WTC11 (cell line): ENCODE results near the gene CDK10. TPM values are rescaled to one million over a fixed set of nuclear protein-coding genes. Genes with fewer than 3 reads are reported as not detected.
A peak's percentile ranks its signal among the peaks of the same experiment; 100 is the strongest.

Experiments used
- ARID4B ChIP-seq: sonication (generic); formaldehyde crosslinking; IDR thresholded peaks from 2 replicates; pipeline ENCODE4 v1.8.0; 2023; ENCODE audit warnings: missing genetic modification reagents, mild to moderate bottlenecking, borderline replicate concordance
- ATF1 ChIP-seq: sonication (generic); formaldehyde crosslinking; IDR thresholded peaks from 2 replicates; pipeline ENCODE4 v1.8.1; 2023; ENCODE audit warnings: mild to moderate bottlenecking, moderate library complexity, missing genetic modification reagents
- FOXP1 ChIP-seq: sonication (generic); formaldehyde crosslinking; IDR thresholded peaks from 2 replicates; pipeline ENCODE4 v1.8.0; 2022; ENCODE audit warnings: missing genetic modification reagents, mild to moderate bottlenecking, moderate library complexity, borderline replicate concordance
- FOXP4 ChIP-seq: sonication (generic); formaldehyde crosslinking; IDR thresholded peaks from 2 replicates; pipeline ENCODE4 v1.8.0; 2022; ENCODE audit warnings: mild to moderate bottlenecking, missing genetic modification reagents
- MLX ChIP-seq: sonication (generic); formaldehyde crosslinking; IDR thresholded peaks from 2 replicates; pipeline ENCODE4 v1.8.1; 2023; ENCODE audit warnings: mild to moderate bottlenecking, missing genetic modification reagents, moderate library complexity
- NFATC4 ChIP-seq: fragments of 250-450 bp; sonication (Bioruptor Pico); IDR thresholded peaks from 2 replicates; pipeline ENCODE4 v1.9.0; 2021; ENCODE audit warnings: mild to moderate bottlenecking
- NFE2L1 ChIP-seq: sonication (generic); formaldehyde crosslinking; IDR thresholded peaks from 2 replicates; pipeline ENCODE4 v1.8.1; 2023; ENCODE audit warnings: missing genetic modification reagents
- NFYB ChIP-seq: sonication (generic); formaldehyde crosslinking; conservative IDR thresholded peaks from 2 replicates; pipeline ENCODE4 v1.8.0; 2022; ENCODE audit warnings: low read depth, missing genetic modification reagents
- NR3C1 ChIP-seq: sonication (generic); formaldehyde crosslinking; conservative IDR thresholded peaks from 2 replicates; pipeline ENCODE4 v1.8.1; 2023; ENCODE audit warnings: low read depth, mild to moderate bottlenecking, missing genetic modification reagents
- PRRX2 ChIP-seq: fragments of 250-450 bp; sonication (Bioruptor Pico); IDR thresholded peaks from 2 replicates; pipeline ENCODE4 v1.8.0; 2021; ENCODE audit warnings: mild to moderate bottlenecking
- SMAD4 ChIP-seq: sonication (generic); formaldehyde crosslinking; IDR thresholded peaks from 2 replicates; pipeline ENCODE4 v1.8.0; 2022; ENCODE audit warnings: mild to moderate bottlenecking, missing genetic modification reagents
- SP1 ChIP-seq: sonication (generic); formaldehyde crosslinking; conservative IDR thresholded peaks from 2 replicates; pipeline ENCODE4 v1.8.1; 2022; ENCODE audit warnings: missing genetic modification reagents
- STAT6 ChIP-seq: sonication (generic); formaldehyde crosslinking; conservative IDR thresholded peaks from 2 replicates; pipeline ENCODE4 v1.8.1; 2023; ENCODE audit warnings: mild to moderate bottlenecking, low read depth, missing genetic modification reagents, moderate library complexity
- TEAD4 ChIP-seq: sonication (generic); formaldehyde crosslinking; IDR thresholded peaks from 2 replicates; pipeline ENCODE4 v1.8.0; 2022; ENCODE audit warnings: mild to moderate bottlenecking, missing genetic modification reagents
- USF2 ChIP-seq: sonication (generic); formaldehyde crosslinking; IDR thresholded peaks from 2 replicates; pipeline ENCODE4 v1.8.1; 2023; ENCODE audit warnings: mild to moderate bottlenecking, missing genetic modification reagents, moderate library complexity
- ZBTB43 ChIP-seq: sonication (generic); formaldehyde crosslinking; IDR thresholded peaks from 2 replicates; pipeline ENCODE4 v1.8.1; 2023; ENCODE audit warnings: mild to moderate bottlenecking, missing genetic modification reagents
- ZNF263 ChIP-seq: sonication (generic); formaldehyde crosslinking; IDR thresholded peaks from 2 replicates; pipeline ENCODE4 v1.8.1; 2022; ENCODE audit warnings: low read depth, mild to moderate bottlenecking, moderate library complexity, missing genetic modification reagents
- ZNF396 ChIP-seq: fragments of 250-450 bp; sonication (Bioruptor Pico); IDR thresholded peaks from 2 replicates; pipeline ENCODE4 v1.8.0; 2021; ENCODE audit warnings: mild to moderate bottlenecking, moderate library complexity, borderline replicate concordance
- ZNF532 ChIP-seq: fragments of 250-450 bp; sonication (Bioruptor Pico); IDR thresholded peaks from 2 replicates; pipeline ENCODE4 v1.9.0; 2021; ENCODE audit warnings: mild to moderate bottlenecking, borderline replicate concordance
- total RNA-seq: library from RNA; stranded (reverse); gene quantifications from 3 replicates; pipeline ENCODE4 v1.2.3, GENCODE V29; 2021

Gene CDK10
- total RNA-seq, 1 experiment from 2014 or later = 102 TPM

- peak; percentile 56; the same call in 1 of the 2 replicates for TF ChIP-seq SP1
- TF ChIP-seq ZNF396 = no peak
- peak; percentile 67; the same call in 1 of the 2 replicates for TF ChIP-seq FOXP1 (CRISPR knock-in tag)
- no peak for TF ChIP-seq TEAD4 (CRISPR knock-in tag)
- no peak for TF ChIP-seq PRRX2 (CRISPR knock-in tag)
- TF ChIP-seq NFATC4 = no peak
- TF ChIP-seq NFYB (CRISPR knock-in tag) = 0 out of 2 replicates have a peak, but pooled peaks have one; percentile 24
- TF ChIP-seq NFE2L1 (CRISPR knock-in tag) = peak; percentile 73; the same call in 1 of the 2 replicates
- no peak for TF ChIP-seq MLX
- TF ChIP-seq STAT6 (CRISPR knock-in tag) = no peak
- TF ChIP-seq ZNF532 = no peak
- TF ChIP-seq USF2 = peak; percentile 33; the same call in 1 of the 2 replicates
- no peak for TF ChIP-seq ZBTB43 (CRISPR knock-in tag)
- TF ChIP-seq SMAD4 = no peak
- TF ChIP-seq ATF1 (CRISPR knock-in tag) = no peak
- no peak for TF ChIP-seq NR3C1
- TF ChIP-seq FOXP4 (CRISPR knock-in tag) = no peak
- TF ChIP-seq ARID4B (CRISPR knock-in tag) = peak; percentile 62; the same call in 1 of the 2 replicates
- no peak for TF ChIP-seq ZNF263 (CRISPR knock-in tag)
Observed at GRCh38 chr16:89711601-89712273, 25.2 kb downstream of the CDK10 start (continued).
